DOHH2 (cell line): ENCODE results near the gene FABP7.
"Not testable (repeated sequence)": the region's sequence is repeated elsewhere in the genome, so short reads cannot be mapped to it uniquely, and the experiment has no call there.

Experiments used
- H3F3A ChIP-seq: fragments of 200-600 bp; sonication (generic), shearing (Covaris generic); 2 replicates; pipeline ENCODE4 v1.6.0; 2016; ENCODE audit warnings: antibody characterized with exemption, mild to moderate bottlenecking; ENCODE audit not compliant: control insufficient read depth, insufficient read depth
- H3K27ac ChIP-seq: fragments of 200-600 bp; sonication (generic); 2 replicates; pipeline ENCODE4 v1.5.1; 2014; ENCODE audit warnings: low read depth, mild to moderate bottlenecking, low read length, moderate library complexity
- H3K27me3 ChIP-seq: fragments of 200-600 bp; sonication (generic); 2 replicates; pipeline ENCODE4 v1.6.1; 2014; ENCODE audit warnings: mild to moderate bottlenecking, low read length, mixed read lengths; ENCODE audit not compliant: control insufficient read depth
- H3K36me3 ChIP-seq: fragments of 200-600 bp; sonication (generic); 2 replicates; pipeline ENCODE4 v1.6.1; 2014; ENCODE audit warnings: mild to moderate bottlenecking, low read length, moderate library complexity, mixed read lengths; ENCODE audit not compliant: control insufficient read depth
- H3K4me1 ChIP-seq: fragments of 200-600 bp; sonication (generic); 2 replicates; pipeline ENCODE4 v1.6.1; 2014; ENCODE audit warnings: mild to moderate bottlenecking, low read length, mixed read lengths; ENCODE audit not compliant: control insufficient read depth
- H3K4me2 ChIP-seq: fragments of 200-600 bp; sonication (generic); 2 replicates; pipeline ENCODE4 v1.6.0; 2014; ENCODE audit warnings: mild to moderate bottlenecking, low read length, moderate library complexity
- H3K4me3 ChIP-seq: fragments of 200-600 bp; sonication (generic); 2 replicates; pipeline ENCODE4 v1.5.1; 2014; ENCODE audit warnings: mild to moderate bottlenecking, low read length, mixed read lengths
- H3K79me2 ChIP-seq: fragments of 200-600 bp; sonication (generic); 2 replicates; pipeline ENCODE4 v1.6.1; 2014; ENCODE audit warnings: mild to moderate bottlenecking, low read length, mixed read lengths; ENCODE audit not compliant: control insufficient read depth
- H3K9me2 ChIP-seq: fragments of 200-600 bp; sonication (generic); replicated peaks from 2 replicates; pipeline ENCODE4 v1.6.1; 2014; ENCODE audit warnings: mild to moderate bottlenecking, low read length, mixed read lengths; ENCODE audit not compliant: control insufficient read depth
- H3K9me3 ChIP-seq: fragments of 200-600 bp; sonication (generic); 2 replicates; pipeline ENCODE4 v1.6.1; 2014; ENCODE audit warnings: antibody characterized with exemption, low read length, mixed read lengths; ENCODE audit not compliant: control insufficient read depth, insufficient read depth
- H4K20me1 ChIP-seq: fragments of 200-600 bp; sonication (generic); 2 replicates; pipeline ENCODE4 v1.6.0; 2014; ENCODE audit warnings: low read depth, mild to moderate bottlenecking, antibody characterized with exemption, low read length, moderate library complexity; ENCODE audit not compliant: control insufficient read depth, insufficient read depth
- EZH2phosphoT487 ChIP-seq: fragments of 200-600 bp; sonication (generic); IDR thresholded peaks from 2 replicates; pipeline ENCODE4 v1.6.1; 2017; ENCODE audit warnings: borderline replicate concordance, mild to moderate bottlenecking, antibody characterized with exemption, low read length, moderate library complexity, mixed read lengths
- TF ChIP-seq, protein P1 (sequence below): fragments of 200-600 bp; sonication (generic); IDR thresholded peaks from one replicate; pipeline ENCODE4 v1.5.1; 2014; ENCODE audit warnings: antibody characterized with exemption, mild to moderate bottlenecking, low read depth, low read length; ENCODE audit not compliant: poor library complexity, severe bottlenecking

The FABP7 gene

DNA sequence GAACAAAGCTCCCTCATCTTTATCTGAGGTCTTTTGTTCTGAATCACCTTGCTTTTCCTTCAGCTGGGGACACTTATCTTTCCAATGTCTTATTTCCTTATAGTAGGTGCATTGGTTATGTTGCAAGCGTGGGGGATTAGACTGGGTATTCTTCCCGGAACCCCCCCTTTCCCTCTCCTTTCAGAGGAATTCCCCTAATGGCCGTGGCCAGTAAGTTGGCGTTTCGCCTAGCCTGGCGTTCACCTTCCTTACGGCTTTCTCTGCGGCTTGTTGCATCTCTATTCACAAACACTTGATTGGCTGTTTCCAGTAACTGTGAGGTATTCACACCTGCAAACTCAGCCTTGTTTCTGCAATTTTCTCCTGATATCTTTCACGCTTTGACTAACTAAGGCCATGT, 32.8 kb upstream of the FABP7 start:
- H3K4me3 ChIP-seq = no peak overlapping the region
- TF ChIP-seq, protein P1, sequence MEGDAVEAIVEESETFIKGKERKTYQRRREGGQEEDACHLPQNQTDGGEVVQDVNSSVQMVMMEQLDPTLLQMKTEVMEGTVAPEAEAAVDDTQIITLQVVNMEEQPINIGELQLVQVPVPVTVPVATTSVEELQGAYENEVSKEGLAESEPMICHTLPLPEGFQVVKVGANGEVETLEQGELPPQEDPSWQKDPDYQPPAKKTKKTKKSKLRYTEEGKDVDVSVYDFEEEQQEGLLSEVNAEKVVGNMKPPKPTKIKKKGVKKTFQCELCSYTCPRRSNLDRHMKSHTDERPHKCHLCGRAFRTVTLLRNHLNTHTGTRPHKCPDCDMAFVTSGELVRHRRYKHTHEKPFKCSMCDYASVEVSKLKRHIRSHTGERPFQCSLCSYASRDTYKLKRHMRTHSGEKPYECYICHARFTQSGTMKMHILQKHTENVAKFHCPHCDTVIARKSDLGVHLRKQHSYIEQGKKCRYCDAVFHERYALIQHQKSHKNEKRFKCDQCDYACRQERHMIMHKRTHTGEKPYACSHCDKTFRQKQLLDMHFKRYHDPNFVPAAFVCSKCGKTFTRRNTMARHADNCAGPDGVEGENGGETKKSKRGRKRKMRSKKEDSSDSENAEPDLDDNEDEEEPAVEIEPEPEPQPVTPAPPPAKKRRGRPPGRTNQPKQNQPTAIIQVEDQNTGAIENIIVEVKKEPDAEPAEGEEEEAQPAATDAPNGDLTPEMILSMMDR = no peak
- no peak for TF ChIP-seq EZH2phosphoT487

DNA sequence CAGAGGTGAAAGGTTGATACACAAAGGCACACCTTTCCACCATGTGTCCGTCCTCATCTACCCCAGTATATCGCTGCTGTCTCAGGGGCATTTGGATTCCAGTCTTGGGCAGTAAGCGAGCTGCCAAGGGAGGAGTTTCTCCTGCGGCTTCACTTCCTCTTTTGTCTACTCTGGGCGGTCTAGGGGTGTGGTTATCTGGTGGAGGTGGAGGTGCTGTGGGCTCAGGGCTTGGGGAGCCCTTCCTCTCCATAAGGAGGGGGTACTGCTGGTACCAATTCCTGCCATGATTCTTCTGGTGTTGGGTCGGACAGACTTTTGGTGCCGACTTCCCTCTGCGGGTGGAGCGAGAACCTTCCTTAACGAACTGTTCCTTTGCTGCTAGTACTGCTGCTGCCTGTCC, 31.9 kb upstream of the FABP7 start:
- Histone ChIP-seq H3K9me2 (no peaks in the 10 kb centered on the region), H3K4me1 (no peaks in the 10 kb centered on the region), H3K36me3 (no peaks in the 10 kb centered on the region), H3K27me3 (no peaks in the 10 kb centered on the region), H3K27ac (no peak overlapping the region), H3F3A (no peaks in the 10 kb centered on the region), H3K9me3 (no peaks in the 10 kb centered on the region), H4K20me1 (no peaks in the 10 kb centered on the region), H3K4me2 (no peak overlapping the region), H3K79me2 (no peaks in the 10 kb centered on the region), H3K4me3 (no peak overlapping the region)
- TF ChIP-seq EZH2phosphoT487 = no peak
- TF ChIP-seq, protein P1 = no peak

More for the DNA sequence above, 32.8 kb upstream of the FABP7 start:
- no peaks in the 10 kb centered on the region for H3K9me3 ChIP-seq
- no peaks in the 10 kb centered on the region for H3K4me1 ChIP-seq
- no peaks in the 10 kb centered on the region for H3K9me2 ChIP-seq
- no peaks in the 10 kb centered on the region for H3K79me2 ChIP-seq
- no peaks in the 10 kb centered on the region for H3K27me3 ChIP-seq
- H3K27ac ChIP-seq = no peak overlapping the region
- no peaks in the 10 kb centered on the region for H4K20me1 ChIP-seq
- H3K4me2 ChIP-seq = no peak overlapping the region
- H3K36me3 ChIP-seq = no peaks in the 10 kb centered on the region
- H3F3A ChIP-seq = no peaks in the 10 kb centered on the region

DNA sequence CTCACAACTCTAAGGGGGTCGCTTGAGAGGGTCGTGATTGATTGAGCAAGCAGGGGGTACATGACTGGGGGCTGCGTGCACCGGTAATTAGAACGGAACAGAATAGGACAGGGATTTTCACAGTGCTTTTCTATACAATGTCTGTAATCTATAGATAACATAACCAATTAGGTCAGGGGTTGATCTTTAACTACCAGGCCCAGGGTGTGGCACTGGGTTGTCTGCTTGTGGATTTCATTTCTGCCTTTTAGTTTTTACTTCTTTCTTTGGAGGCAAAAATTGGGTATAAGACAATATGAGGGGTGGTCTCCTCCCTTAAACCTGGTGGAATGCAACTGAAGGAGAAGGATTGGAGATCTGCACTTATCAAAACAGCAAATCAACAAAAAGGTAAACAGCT, 30.6 kb upstream of the FABP7 start:
- not testable (repeated sequence) for H3K9me2 ChIP-seq, H3K79me2 ChIP-seq, H3K27me3 ChIP-seq, H3K27ac ChIP-seq, H3K9me3 ChIP-seq, H3K36me3 ChIP-seq, H3K4me1 ChIP-seq, H3K4me2 ChIP-seq, H3F3A ChIP-seq, H3K4me3 ChIP-seq, H4K20me1 ChIP-seq

DNA sequence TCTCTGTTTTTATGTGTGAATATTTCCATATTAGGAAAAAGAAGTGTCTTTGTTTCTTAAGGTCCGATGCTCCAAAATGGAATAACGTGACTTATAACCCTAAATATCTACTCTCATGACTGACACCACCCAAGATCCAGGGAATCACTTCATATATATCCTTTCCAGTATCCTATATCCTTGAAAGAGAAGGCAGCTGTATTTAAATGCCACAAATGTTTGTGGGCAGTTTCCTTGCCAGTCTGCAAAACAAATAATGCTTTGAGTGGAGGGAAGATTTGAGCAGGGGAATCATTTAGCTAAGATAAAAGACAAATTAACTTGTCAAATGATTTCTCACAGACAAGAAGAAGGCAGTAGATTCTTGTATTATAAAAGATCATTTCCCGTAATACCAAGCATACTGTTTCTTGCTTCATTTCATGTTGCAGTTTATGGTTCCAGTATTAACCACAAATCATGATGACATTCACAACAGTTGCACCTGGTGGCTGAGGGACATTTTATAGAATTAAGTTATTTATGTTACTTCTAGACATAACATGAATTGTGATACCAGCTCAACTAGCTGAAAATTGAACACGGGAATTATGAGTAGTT, 30.0 kb upstream of the FABP7 start:
- Histone ChIP-seq H3K4me3 (no peak overlapping the region), H3K79me2 (no peaks in the 10 kb centered on the region), H3K9me2 (no peaks in the 10 kb centered on the region), H3K4me1 (no peaks in the 10 kb centered on the region), H3K4me2 (no peak overlapping the region), H3K27me3 (no peaks in the 10 kb centered on the region), H3K27ac (no peak overlapping the region), H3K36me3 (no peaks in the 10 kb centered on the region), H3K9me3 (no peaks in the 10 kb centered on the region), H4K20me1 (no peaks in the 10 kb centered on the region), H3F3A (no peaks in the 10 kb centered on the region)
- no peak for TF ChIP-seq EZH2phosphoT487
- TF ChIP-seq, protein P1 = no peak
